Measurements from ENCODE around the gene HTT. TPM values are rescaled to one million over a fixed set of nuclear protein-coding genes. Genes with fewer than 3 reads are reported as not detected.
A peak's percentile ranks its signal among the peaks of the same experiment; 100 is the strongest.

HTT gene
- polyA plus RNA-seq, 1 donor (not counting 4 experiments of a cell fraction or from before 2014, with no cell fraction given), result 16.2 TPM

- Histone ChIP-seq H3K79me2 (ENCODE audit: control insufficient read depth, insufficient read depth, low read length) (no peaks in the 10 kb centered on the region), H4K20me1 (ENCODE audit: control insufficient read depth, extremely low read depth, insufficient read depth, low read length) (no peaks in the 10 kb centered on the region), H3K27ac (ENCODE audit: control insufficient read depth, insufficient read depth, low read length) (no peak overlapping the region), H3K9me1 (ENCODE audit: control insufficient read depth, extremely low read depth, insufficient read depth, low read length) (no peaks in the 10 kb centered on the region), H3K27me3 (ENCODE audit: control insufficient read depth, extremely low read depth, insufficient read depth, low read length) (no peaks in the 10 kb centered on the region), H3K9me3 (ENCODE audit: control insufficient read depth, low read depth, low read length) (no peaks in the 10 kb centered on the region), H3K36me3 (ENCODE audit: control insufficient read depth in 2 of 2, extremely low read depth in 1 of 2, insufficient read depth in 2 of 2, low read length in 2 of 2) (peaks cover 25 to 27% of the 10 kb centered on the region in 2 experiments), H3K4me3 (ENCODE audit: control insufficient read depth in 2 of 3, extremely low read depth in 1 of 3, insufficient read depth in 2 of 3, low read depth in 1 of 3, low read length in 3 of 3) (no peak overlapping the region), H3K4me2 (ENCODE audit: control insufficient read depth, extremely low read depth, insufficient read depth, low read depth, low read length) (no peak overlapping the region), H3K4me1 (ENCODE audit: control insufficient read depth, extremely low read depth, insufficient read depth, low read length) (peaks cover 18% of the 10 kb centered on the region), H3K9ac (ENCODE audit: control insufficient read depth, extremely low read depth, insufficient read depth, low read length) (no peak overlapping the region), H2AFZ (ENCODE audit: control insufficient read depth, low read length) (no peak overlapping the region)
- dilution Hi-C loops (cut with MboI; ENCODE audit: extremely low pct_ligation_motif_present, low sequenced_read_pairs), result no loop called here
- DNase-seq (ENCODE audit: low read depth, low spot score) (no peak), FAIRE-seq (no peak)
- TF ChIP-seq EZH2 (IDR thresholded peaks at IDR 0.05; ENCODE audit: low read length) (no peak), CTCF (optimal IDR thresholded peaks at IDR 0.05 in 1 of 3, IDR thresholded peaks at IDR 0.05 in 1 of 3, conservative IDR thresholded peaks at IDR 0.05 in 1 of 3; ENCODE audit: extremely low read depth in 1 of 3, insufficient read depth in 2 of 3, low read length in 3 of 3) (no peak)
Observed at GRCh38 chr4:3112609-3113469, 38.4 kb downstream of the HTT start.

- Histone ChIP-seq H3K9me3 (ENCODE audit: control insufficient read depth, low read depth, low read length) (no peaks in the 10 kb centered on the region), H4K20me1 (ENCODE audit: control insufficient read depth, extremely low read depth, insufficient read depth, low read length) (no peaks in the 10 kb centered on the region), H3K79me2 (ENCODE audit: control insufficient read depth, insufficient read depth, low read length) (no peaks in the 10 kb centered on the region), H3K9ac (ENCODE audit: control insufficient read depth, extremely low read depth, insufficient read depth, low read length) (no peak overlapping the region), H3K27ac (ENCODE audit: control insufficient read depth, insufficient read depth, low read length) (no peak overlapping the region), H3K4me1 (ENCODE audit: control insufficient read depth, extremely low read depth, insufficient read depth, low read length) (peaks cover 18% of the 10 kb centered on the region), H2AFZ (ENCODE audit: control insufficient read depth, low read length) (no peak overlapping the region), H3K36me3 (ENCODE audit: control insufficient read depth in 2 of 2, extremely low read depth in 1 of 2, insufficient read depth in 2 of 2, low read length in 2 of 2) (peaks cover 21 to 29% of the 10 kb centered on the region in 2 experiments), H3K9me1 (ENCODE audit: control insufficient read depth, extremely low read depth, insufficient read depth, low read length) (no peaks in the 10 kb centered on the region), H3K4me3 (ENCODE audit: control insufficient read depth in 2 of 3, extremely low read depth in 1 of 3, insufficient read depth in 2 of 3, low read depth in 1 of 3, low read length in 3 of 3) (no peak overlapping the region), H3K27me3 (ENCODE audit: control insufficient read depth, extremely low read depth, insufficient read depth, low read length) (no peaks in the 10 kb centered on the region), H3K4me2 (ENCODE audit: control insufficient read depth, extremely low read depth, insufficient read depth, low read depth, low read length) (no peak overlapping the region)
- dilution Hi-C loops (cut with MboI; ENCODE audit: extremely low pct_ligation_motif_present, low sequenced_read_pairs), result no loop called here
- no peak for TF ChIP-seq EZH2 (IDR thresholded peaks at IDR 0.05; ENCODE audit: low read length)
- TF ChIP-seq CTCF (optimal IDR thresholded peaks at IDR 0.05 in 1 of 3, IDR thresholded peaks at IDR 0.05 in 1 of 3, conservative IDR thresholded peaks at IDR 0.05 in 1 of 3; ENCODE audit: extremely low read depth in 1 of 3, insufficient read depth in 2 of 3, low read length in 3 of 3), result no peak
- FAIRE-seq, result no peak
- peak; percentile 19 for DNase-seq (ENCODE audit: low read depth, low spot score)
Observed at GRCh38 chr4:3114377-3114776, 39.9 kb downstream of the HTT start.
